Measurements from ENCODE around the gene GNA15. TPM values are rescaled to one million over a fixed set of nuclear protein-coding genes. Genes with fewer than 3 reads are reported as not detected.
"Not testable (repeated sequence)": the region's sequence is repeated elsewhere in the genome, so short reads cannot be mapped to it uniquely, and the experiment has no call there.

GNA15 gene
- total and polyA plus RNA-seq, 7 donors, result 0.55 to 6.0 (median 4.6) TPM

- no peaks in the 10 kb centered on the region for H3K4me1 ChIP-seq
- H3K36me3 ChIP-seq, result peaks cover 0 to 36% (median 5%) of the 10 kb centered on the region in 4 donors
- no peak for DNase-seq
- 93 to 95% methylated on average over 43 of the region's 43 CpGs for WGBS, 2 donors
- H3K27ac ChIP-seq, result no peak overlapping the region
- H3K4me3 ChIP-seq, result no peak overlapping the region
- H3K27me3 ChIP-seq, result no peaks in the 10 kb centered on the region
- intact Hi-C loops (cut with DNase I), result no loop called here
- TF ChIP-seq POLR2AphosphoS5 (IDR thresholded peaks at IDR 0.05), result no peak
- no peak for TF ChIP-seq EP300 (IDR thresholded peaks at IDR 0.05)
- no peak for TF ChIP-seq POLR2A (IDR thresholded peaks at IDR 0.05)
- no peak for TF ChIP-seq CTCF (IDR thresholded peaks at IDR 0.05)
- H3K9me3 ChIP-seq, result no peaks in the 10 kb centered on the region
Measured at GRCh38 chr19:3198901-3199700, 63.3 kb downstream of the GNA15 start.

- no peak overlapping the region for H3K4me3 ChIP-seq
- no peak overlapping the region for H3K27ac ChIP-seq
- no peaks in the 10 kb centered on the region for H3K4me1 ChIP-seq
- 93 to 95% methylated on average over 39 of the region's 39 CpGs for WGBS, 2 donors
- TF ChIP-seq EP300 (IDR thresholded peaks at IDR 0.05) (no peak), POLR2AphosphoS5 (IDR thresholded peaks at IDR 0.05) (no peak), POLR2A (IDR thresholded peaks at IDR 0.05) (no peak), CTCF (IDR thresholded peaks at IDR 0.05) (no peak)
- no peak for DNase-seq
- H3K36me3 ChIP-seq, result peaks cover 0 to 50% (median 13%) of the 10 kb centered on the region in 4 donors
- intact Hi-C loops (cut with DNase I), result no loop called here
- H3K9me3 ChIP-seq, result no peaks in the 10 kb centered on the region
- no peaks in the 10 kb centered on the region for H3K27me3 ChIP-seq
Measured at GRCh38 chr19:3201072-3201700, 65.4 kb downstream of the GNA15 start.

- TF ChIP-seq POLR2A (IDR thresholded peaks at IDR 0.05) (no peak), POLR2AphosphoS5 (IDR thresholded peaks at IDR 0.05) (no peak), EP300 (IDR thresholded peaks at IDR 0.05) (no peak), CTCF (IDR thresholded peaks at IDR 0.05) (no peak)
- Histone ChIP-seq H3K27ac (no peak overlapping the region), H3K9me3 (no peaks in the 10 kb centered on the region), H3K27me3 (no peaks in the 10 kb centered on the region), H3K4me1 (no peaks in the 10 kb centered on the region), H3K36me3 (peaks cover 0 to 53% (median 17%) of the 10 kb centered on the region in 4 donors), H3K4me3 (no peak overlapping the region)
- DNase-seq, result no peak
- intact Hi-C loops (cut with DNase I), result no loop called here
- WGBS, 2 donors, result 93 to 96% methylated on average over 14 of the region's 14 CpGs
Measured at GRCh38 chr19:3201911-3202310, 66.1 kb downstream of the GNA15 start.

- no peaks in the 10 kb centered on the region for H3K9me3 ChIP-seq
- H3K4me3 ChIP-seq, result no peak overlapping the region
- peaks cover 0 to 54% (median 21%) of the 10 kb centered on the region in 4 donors for H3K36me3 ChIP-seq
- no peak for DNase-seq
- 90 to 91% methylated on average over 12 of the region's 12 CpGs for WGBS, 2 donors
- H3K27ac ChIP-seq, result no peak overlapping the region
- H3K4me1 ChIP-seq, result no peaks in the 10 kb centered on the region
- H3K27me3 ChIP-seq, result no peaks in the 10 kb centered on the region
- intact Hi-C loops (cut with DNase I), result no loop called here
- TF ChIP-seq POLR2AphosphoS5 (IDR thresholded peaks at IDR 0.05) (no peak), POLR2A (IDR thresholded peaks at IDR 0.05) (no peak), CTCF (IDR thresholded peaks at IDR 0.05) (no peak), EP300 (IDR thresholded peaks at IDR 0.05) (no peak)
Measured at GRCh38 chr19:3202346-3202745, 66.5 kb downstream of the GNA15 start.

GRCh38 chr19:3202895-3203294 lies 67.1 kb downstream of the GNA15 start:
- H3K36me3 ChIP-seq, result peaks cover 0 to 59% (median 26%) of the 10 kb centered on the region in 4 donors
- H3K27me3 ChIP-seq; H3K9me3 ChIP-seq; DNase-seq; intact Hi-C loops (cut with DNase I); H3K4me1 ChIP-seq; H3K4me3 ChIP-seq; H3K27ac ChIP-seq: not testable (repeated sequence)
- 93% methylated on average over 7 of the region's 7 CpGs for WGBS, 2 donors

Data from sigmoid colon (tissue), 7 donors.